K562 (cell line): Measurements from ENCODE around the gene TIFAB. TPM values are rescaled to one million over a fixed set of nuclear protein-coding genes. Genes with fewer than 3 reads are reported as not detected.

Experiments used
- BRF2 ChIP-seq: IDR thresholded peaks from 3 replicates; pipeline ENCODE4 v1.6.1; 2011; ENCODE audit warnings: borderline replicate concordance, mild to moderate bottlenecking; ENCODE audit not compliant: insufficient read length, insufficient read depth
- E2F6 ChIP-seq, 2 experiments: IDR thresholded peaks; 2 replicates each; pipeline ENCODE4 v1.6.1; 2011; ENCODE audit warnings: borderline replicate concordance in 1 of 2, control low read depth in 1 of 2, low read depth in 1 of 2, low read length in 1 of 2, mild to moderate bottlenecking in 1 of 2, mixed read lengths in 1 of 2, moderate library complexity in 1 of 2; ENCODE audit not compliant: insufficient read depth in 1 of 2, insufficient read length in 1 of 2, poor library complexity in 1 of 2, severe bottlenecking in 1 of 2; ENCODE audit errors: extremely low read depth in 1 of 2
- GABPB1 ChIP-seq: sonication (generic); formaldehyde crosslinking; IDR thresholded peaks from 2 replicates; pipeline ENCODE4 v1.8.0; 2022; ENCODE audit warnings: mild to moderate bottlenecking, missing genetic modification reagents
- MLLT1 ChIP-seq, 2 experiments: fragments of 450-650 bp; IDR thresholded peaks; 2 replicates each; pipeline ENCODE4 v1.6.1; 2016
- NELFE ChIP-seq: IDR thresholded peaks from 2 replicates; pipeline ENCODE4 v1.6.1; 2011; ENCODE audit warnings: mild to moderate bottlenecking; ENCODE audit not compliant: insufficient read depth, insufficient read length
- SRF ChIP-seq, 2 experiments: fragments of 250-450, 450-650 bp in 1 of 2; sonication (Bioruptor Pico) in 1 of 2; sonication (generic) in 1 of 2; formaldehyde crosslinking; IDR thresholded peaks; 2 replicates each; pipeline versions ENCODE4 v1.5.0 to v1.5.1; 2020 to 2022; ENCODE audit warnings: mild to moderate bottlenecking in 1 of 2, missing genetic modification reagents in 1 of 2
- ZNF785 ChIP-seq: fragments of 250-450 bp; sonication (Bioruptor Pico); IDR thresholded peaks from 2 replicates; pipeline ENCODE4 v1.4.0; 2020; ENCODE audit warnings: mild to moderate bottlenecking
- polyA plus RNA-seq, 8 experiments: library from polyadenylated mRNA; depleted of rRNA in 4 of 8; stranded (reverse) in 5 of 8; unstranded in 3 of 8; fragments of >200 nt; fragmentation: Nextera tagmentation in 2 of 8; fragmentation: Illumina TruSeq in 1 of 8; extraction: Ambion mirVana in 2 of 8; extraction: Trizol in 1 of 8; gene quantifications; 2 replicates each; pipeline versions ENCODE4 v1.2.1 to v1.2.3, GENCODE V29; 2011 to 2014; ENCODE audit warnings: inconsistent platforms in 1 of 8, missing spikeins in 1 of 8
- total RNA-seq, 7 experiments: library from RNA; depleted of rRNA in 6 of 7; stranded (reverse); fragments of >200 nt in 6 of 7; fragmentation: Illumina TruSeq in 2 of 7; extraction: Trizol in 2 of 7; gene quantifications; 2 replicates each; pipeline versions ENCODE4 v1.2.1 to v1.2.3, GENCODE V29; 2011 to 2021; ENCODE audit warnings: low replicate concordance in 1 of 7
- TF ChIP-seq, protein P1 (sequence below): fragments of 450-650 bp; IDR thresholded peaks from 2 replicates; pipeline ENCODE4 v1.6.1; 2017; ENCODE audit warnings: antibody characterized with exemption
- TF ChIP-seq, protein P2 (sequence below): sonication (generic); formaldehyde crosslinking; IDR thresholded peaks from 2 replicates; pipeline ENCODE4 v1.8.0; 2023; ENCODE audit warnings: mild to moderate bottlenecking, missing genetic modification reagents

Gene TIFAB
- total and polyA plus RNA-seq, 9 of the 15 experiments (the other 6 are each of a cell fraction or from before 2014, with no cell fraction given), result not detected

GRCh38 chr5:135438636-135439221 is 13.4 kb downstream of the TIFAB start (continued):
- TF ChIP-seq BRF2 (no peak), NELFE (no peak), MLLT1 (IDR thresholded peaks at IDR 0.05) (no peak), ZNF785 (CRISPR knock-in tag) (no peak), GABPB1 (no peak), SRF (CRISPR knock-in tag; IDR thresholded peaks at IDR 0.05) (no peak), E2F6 (IDR thresholded peaks at IDR 0.05; ENCODE audit: borderline replicate concordance in 1 of 2, extremely low read depth in 1 of 2, insufficient read depth in 1 of 2, insufficient read length in 1 of 2, low read depth in 1 of 2, low read length in 1 of 2, poor library complexity in 1 of 2, severe bottlenecking in 1 of 2) (no peak)
- TF ChIP-seq, protein P1, sequence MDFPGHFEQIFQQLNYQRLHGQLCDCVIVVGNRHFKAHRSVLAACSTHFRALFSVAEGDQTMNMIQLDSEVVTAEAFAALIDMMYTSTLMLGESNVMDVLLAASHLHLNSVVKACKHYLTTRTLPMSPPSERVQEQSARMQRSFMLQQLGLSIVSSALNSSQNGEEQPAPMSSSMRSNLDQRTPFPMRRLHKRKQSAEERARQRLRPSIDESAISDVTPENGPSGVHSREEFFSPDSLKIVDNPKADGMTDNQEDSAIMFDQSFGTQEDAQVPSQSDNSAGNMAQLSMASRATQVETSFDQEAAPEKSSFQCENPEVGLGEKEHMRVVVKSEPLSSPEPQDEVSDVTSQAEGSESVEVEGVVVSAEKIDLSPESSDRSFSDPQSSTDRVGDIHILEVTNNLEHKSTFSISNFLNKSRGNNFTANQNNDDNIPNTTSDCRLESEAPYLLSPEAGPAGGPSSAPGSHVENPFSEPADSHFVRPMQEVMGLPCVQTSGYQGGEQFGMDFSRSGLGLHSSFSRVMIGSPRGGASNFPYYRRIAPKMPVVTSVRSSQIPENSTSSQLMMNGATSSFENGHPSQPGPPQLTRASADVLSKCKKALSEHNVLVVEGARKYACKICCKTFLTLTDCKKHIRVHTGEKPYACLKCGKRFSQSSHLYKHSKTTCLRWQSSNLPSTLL, result no peak
- TF ChIP-seq, protein P2, sequence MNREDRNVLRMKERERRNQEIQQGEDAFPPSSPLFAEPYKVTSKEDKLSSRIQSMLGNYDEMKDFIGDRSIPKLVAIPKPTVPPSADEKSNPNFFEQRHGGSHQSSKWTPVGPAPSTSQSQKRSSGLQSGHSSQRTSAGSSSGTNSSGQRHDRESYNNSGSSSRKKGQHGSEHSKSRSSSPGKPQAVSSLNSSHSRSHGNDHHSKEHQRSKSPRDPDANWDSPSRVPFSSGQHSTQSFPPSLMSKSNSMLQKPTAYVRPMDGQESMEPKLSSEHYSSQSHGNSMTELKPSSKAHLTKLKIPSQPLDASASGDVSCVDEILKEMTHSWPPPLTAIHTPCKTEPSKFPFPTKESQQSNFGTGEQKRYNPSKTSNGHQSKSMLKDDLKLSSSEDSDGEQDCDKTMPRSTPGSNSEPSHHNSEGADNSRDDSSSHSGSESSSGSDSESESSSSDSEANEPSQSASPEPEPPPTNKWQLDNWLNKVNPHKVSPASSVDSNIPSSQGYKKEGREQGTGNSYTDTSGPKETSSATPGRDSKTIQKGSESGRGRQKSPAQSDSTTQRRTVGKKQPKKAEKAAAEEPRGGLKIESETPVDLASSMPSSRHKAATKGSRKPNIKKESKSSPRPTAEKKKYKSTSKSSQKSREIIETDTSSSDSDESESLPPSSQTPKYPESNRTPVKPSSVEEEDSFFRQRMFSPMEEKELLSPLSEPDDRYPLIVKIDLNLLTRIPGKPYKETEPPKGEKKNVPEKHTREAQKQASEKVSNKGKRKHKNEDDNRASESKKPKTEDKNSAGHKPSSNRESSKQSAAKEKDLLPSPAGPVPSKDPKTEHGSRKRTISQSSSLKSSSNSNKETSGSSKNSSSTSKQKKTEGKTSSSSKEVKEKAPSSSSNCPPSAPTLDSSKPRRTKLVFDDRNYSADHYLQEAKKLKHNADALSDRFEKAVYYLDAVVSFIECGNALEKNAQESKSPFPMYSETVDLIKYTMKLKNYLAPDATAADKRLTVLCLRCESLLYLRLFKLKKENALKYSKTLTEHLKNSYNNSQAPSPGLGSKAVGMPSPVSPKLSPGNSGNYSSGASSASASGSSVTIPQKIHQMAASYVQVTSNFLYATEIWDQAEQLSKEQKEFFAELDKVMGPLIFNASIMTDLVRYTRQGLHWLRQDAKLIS (CRISPR knock-in tag), result no peak
